ENCODE data around the gene KLF8. TPM values are rescaled to one million over a fixed set of nuclear protein-coding genes. Genes with fewer than 3 reads are reported as not detected.
"Not testable (repeated sequence)": the region's sequence is repeated elsewhere in the genome, so short reads cannot be mapped to it uniquely, and the experiment has no call there.

The KLF8 gene
- 16.3 TPM for total RNA-seq
- long read RNA-seq, transcript KLF8-204 (6 exons, 1,543 nt), result major isoform, 5 of 14 reads
- long read RNA-seq, partial matches to known transcripts, result 3 of 14 reads
- long read RNA-seq, other reads (novel, unspliced or antisense), result 5 of 14 reads

DNA sequence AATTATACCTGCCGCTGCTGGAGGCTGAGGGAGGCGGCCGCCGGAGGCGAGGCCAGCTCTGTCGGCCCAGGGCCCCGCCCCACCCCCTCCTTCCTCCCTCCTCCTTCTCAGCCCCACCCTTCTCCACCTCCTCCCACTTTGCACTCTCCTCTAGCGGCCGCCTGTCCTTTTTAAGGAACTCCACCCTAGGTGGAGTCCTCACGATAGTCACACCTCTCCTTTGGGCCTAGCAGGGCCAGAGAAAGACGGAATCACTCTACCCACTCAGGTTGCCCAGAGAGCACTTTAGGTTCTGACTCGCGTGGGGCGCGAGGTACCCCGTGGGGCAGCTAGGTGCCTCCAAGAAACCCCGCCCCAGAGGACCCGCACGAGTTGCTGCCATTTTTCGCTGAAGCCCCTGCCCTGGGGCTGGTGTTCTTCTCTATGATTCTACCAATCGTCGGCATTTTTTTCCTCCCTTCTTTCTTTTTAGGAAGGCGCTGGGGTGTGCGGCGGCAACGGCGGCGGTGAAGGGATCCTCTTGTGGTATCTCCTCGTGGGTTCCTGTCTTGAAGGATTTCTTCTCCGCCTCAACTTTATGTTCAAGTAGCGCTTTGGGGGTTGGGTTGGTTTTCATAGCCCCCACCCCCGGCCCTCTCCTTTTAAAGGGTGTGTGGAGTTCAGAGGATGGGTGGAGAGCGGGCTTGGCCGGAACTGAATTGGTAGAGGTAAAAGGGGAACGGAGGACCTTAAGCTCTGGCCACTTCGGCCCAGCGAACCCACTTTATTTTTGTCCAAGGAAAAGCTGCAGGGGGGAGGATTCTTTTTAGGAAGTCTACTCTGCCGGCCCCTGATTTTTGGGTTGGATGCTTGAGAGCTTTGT is at the start of gene KLF8:
TSS of gene KLF8 (plus strand) at position 136 of the 862 bp plus-strand sequence. CDS start 979 bp downstream, outside the sequence.
- ATAC-seq (peak; percentile 92), DNase-seq (peak; percentile 80)
- intact Hi-C loops (cut with DNase I), result no loop called here
- peak within 1 kb of the TSS; percentile 62 for H3K4me3 ChIP-seq
- TF ChIP-seq, protein P1, sequence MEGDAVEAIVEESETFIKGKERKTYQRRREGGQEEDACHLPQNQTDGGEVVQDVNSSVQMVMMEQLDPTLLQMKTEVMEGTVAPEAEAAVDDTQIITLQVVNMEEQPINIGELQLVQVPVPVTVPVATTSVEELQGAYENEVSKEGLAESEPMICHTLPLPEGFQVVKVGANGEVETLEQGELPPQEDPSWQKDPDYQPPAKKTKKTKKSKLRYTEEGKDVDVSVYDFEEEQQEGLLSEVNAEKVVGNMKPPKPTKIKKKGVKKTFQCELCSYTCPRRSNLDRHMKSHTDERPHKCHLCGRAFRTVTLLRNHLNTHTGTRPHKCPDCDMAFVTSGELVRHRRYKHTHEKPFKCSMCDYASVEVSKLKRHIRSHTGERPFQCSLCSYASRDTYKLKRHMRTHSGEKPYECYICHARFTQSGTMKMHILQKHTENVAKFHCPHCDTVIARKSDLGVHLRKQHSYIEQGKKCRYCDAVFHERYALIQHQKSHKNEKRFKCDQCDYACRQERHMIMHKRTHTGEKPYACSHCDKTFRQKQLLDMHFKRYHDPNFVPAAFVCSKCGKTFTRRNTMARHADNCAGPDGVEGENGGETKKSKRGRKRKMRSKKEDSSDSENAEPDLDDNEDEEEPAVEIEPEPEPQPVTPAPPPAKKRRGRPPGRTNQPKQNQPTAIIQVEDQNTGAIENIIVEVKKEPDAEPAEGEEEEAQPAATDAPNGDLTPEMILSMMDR (IDR thresholded peaks at IDR 0.05), result no peak
- H3K9me3 ChIP-seq, result no peaks in the 10 kb centered on the region
- H3K4me1 ChIP-seq, result no peaks in the 10 kb centered on the region
- H3K36me3 ChIP-seq, result no peaks in the 10 kb centered on the region
- H3K27me3 ChIP-seq, result no peaks in the 10 kb centered on the region
- peak within 1 kb of the TSS; percentile 74 for H3K27ac ChIP-seq

DNA sequence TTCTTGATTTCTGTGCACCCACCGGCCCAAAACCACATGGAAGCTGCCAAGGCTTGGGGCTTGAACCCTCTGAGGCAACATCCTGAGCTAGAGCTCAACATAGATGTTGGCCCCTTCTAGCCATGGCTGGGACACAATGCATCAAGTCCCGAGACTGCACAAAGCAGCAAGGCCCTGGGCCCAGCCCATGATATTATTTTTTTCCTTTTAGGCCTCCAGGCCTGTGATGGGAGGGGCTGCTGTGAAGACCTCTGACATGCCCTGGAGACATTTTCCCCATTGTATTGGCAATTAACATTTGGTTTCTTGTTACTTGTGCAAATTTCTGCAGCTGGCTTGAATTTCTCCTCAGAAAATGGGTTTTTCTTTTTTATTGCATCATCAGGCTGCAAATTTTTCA is 25.2 kb upstream of the KLF8 start:
- H3K36me3 ChIP-seq; H3K4me1 ChIP-seq; H3K4me3 ChIP-seq; H3K27ac ChIP-seq; DNase-seq; intact Hi-C loops (cut with DNase I); H3K9me3 ChIP-seq; ATAC-seq; H3K27me3 ChIP-seq: not testable (repeated sequence)

DNA sequence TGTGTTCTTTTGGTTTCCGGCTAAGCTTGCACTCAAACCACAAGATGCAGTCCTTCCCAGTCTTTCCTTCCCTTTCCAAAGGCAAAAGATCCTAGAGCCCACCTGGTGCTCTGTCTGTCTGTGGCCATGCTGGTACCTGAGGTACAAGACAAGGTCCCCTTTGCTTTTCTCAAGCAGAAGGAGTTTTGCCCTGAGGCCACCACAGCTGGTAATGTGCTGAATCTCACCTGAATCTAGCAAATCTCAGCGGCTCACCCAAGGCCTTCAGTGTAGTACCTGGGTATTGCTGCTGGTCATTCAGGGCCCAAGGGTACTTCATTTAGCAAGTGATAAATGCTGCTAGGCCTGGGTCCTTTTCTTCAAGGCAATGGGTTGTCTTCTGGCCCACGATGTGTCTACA is 20.5 kb upstream of the KLF8 start:
- TF ChIP-seq, protein P1 (IDR thresholded peaks at IDR 0.05), result no peak
- intact Hi-C loops (cut with DNase I), result no loop called here
- ATAC-seq, result no peak

DNA sequence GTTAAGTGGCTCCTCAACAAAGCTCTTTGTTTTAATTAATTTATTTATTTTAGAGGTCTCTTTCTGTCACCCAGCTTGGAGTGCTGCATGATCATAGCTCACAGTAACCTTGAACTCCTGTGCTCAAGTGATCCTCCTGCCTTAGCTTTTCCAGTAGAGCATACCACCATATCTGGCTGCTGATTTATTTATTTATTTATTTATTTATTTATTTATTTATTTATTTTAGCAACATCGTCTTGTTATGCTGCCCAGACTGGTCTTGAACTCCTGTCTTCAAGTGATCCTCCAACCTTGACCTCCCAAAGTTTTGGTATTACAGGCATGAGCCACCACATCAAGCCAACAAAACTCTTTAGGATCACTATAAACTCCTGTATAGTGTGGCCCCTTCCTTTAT is 15.8 kb upstream of the KLF8 start:
- H3K27ac ChIP-seq, result no peak overlapping the region
- no peaks in the 10 kb centered on the region for H3K36me3 ChIP-seq
- ATAC-seq (no peak), DNase-seq (no peak)
- H3K9me3 ChIP-seq, result no peaks in the 10 kb centered on the region
- no peak overlapping the region for H3K4me3 ChIP-seq
- TF ChIP-seq, protein P1 (IDR thresholded peaks at IDR 0.05), result no peak
- no peaks in the 10 kb centered on the region for H3K4me1 ChIP-seq
- H3K27me3 ChIP-seq, result no peaks in the 10 kb centered on the region
- intact Hi-C loops (cut with DNase I), result no loop called here

More for the DNA sequence above, 20.5 kb upstream of the KLF8 start:
- Histone ChIP-seq H3K9me3 (no peaks in the 10 kb centered on the region), H3K27me3 (no peaks in the 10 kb centered on the region), H3K27ac (no peak overlapping the region), H3K4me3 (no peak overlapping the region), H3K4me1 (no peaks in the 10 kb centered on the region), H3K36me3 (no peaks in the 10 kb centered on the region)
- no peak for DNase-seq

DNA sequence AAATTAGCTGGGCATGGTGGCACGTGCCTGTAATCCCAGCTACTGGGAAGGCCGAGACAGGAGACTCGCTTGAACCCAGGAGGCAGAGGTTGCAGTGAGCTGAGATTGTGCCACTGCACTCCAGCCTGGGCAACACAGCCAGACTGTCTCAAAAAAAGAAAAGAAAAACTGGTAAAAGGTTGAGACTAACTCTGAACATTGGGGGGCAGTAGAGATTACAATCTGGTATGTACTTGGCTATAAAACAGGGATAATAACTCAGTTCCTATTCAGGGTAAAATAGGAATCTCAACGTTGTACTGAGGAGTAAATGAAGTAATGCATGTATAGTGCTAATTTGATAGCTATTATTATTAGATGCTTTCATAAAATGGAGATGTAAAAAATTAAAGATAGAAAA is 12.5 kb upstream of the KLF8 start:
- no peaks in the 10 kb centered on the region for H3K36me3 ChIP-seq
- DNase-seq (no peak), ATAC-seq (peak; percentile 59)
- no peak overlapping the region for H3K4me3 ChIP-seq
- no peaks in the 10 kb centered on the region for H3K27me3 ChIP-seq
- TF ChIP-seq, protein P1 (IDR thresholded peaks at IDR 0.05), result peak; percentile 25
- H3K4me1 ChIP-seq, result no peaks in the 10 kb centered on the region
- H3K9me3 ChIP-seq, result no peaks in the 10 kb centered on the region
- H3K27ac ChIP-seq, result no peak overlapping the region
- intact Hi-C loops (cut with DNase I), result no loop called here

DNA sequence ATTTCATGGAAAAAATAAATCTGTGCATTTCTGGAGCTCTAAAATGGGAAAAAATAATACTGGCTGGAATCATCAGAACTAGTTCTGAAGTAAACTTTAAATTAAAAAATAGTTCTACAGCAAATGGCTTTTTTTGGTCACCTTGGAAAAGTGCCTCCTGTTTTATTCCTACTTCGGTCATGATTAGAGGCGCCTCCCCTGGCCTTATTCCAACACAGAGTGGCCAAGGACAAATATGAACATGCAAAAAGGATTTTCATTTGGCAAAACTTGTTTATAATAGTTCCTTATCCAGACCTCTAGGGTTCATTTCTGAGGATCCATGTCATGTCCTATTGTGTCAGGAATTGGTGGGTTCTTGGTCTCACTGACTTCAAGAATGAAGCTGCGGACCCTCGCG is 11.1 kb upstream of the KLF8 start:
- Histone ChIP-seq H3K4me1 (no peaks in the 10 kb centered on the region), H3K9me3 (no peaks in the 10 kb centered on the region), H3K4me3 (no peak overlapping the region), H3K27me3 (no peaks in the 10 kb centered on the region), H3K36me3 (no peaks in the 10 kb centered on the region), H3K27ac (no peak overlapping the region)
- DNase-seq (no peak), ATAC-seq (no peak)
- intact Hi-C loops (cut with DNase I), result no loop called here
- TF ChIP-seq, protein P1 (IDR thresholded peaks at IDR 0.05), result no peak

Data from upper lobe of right lung (tissue), 1 donor.